B cell (primary cell): ENCODE data around the gene AMBRA1.

Experiments used
- CTCF ChIP-seq: fragments of 200-600 bp; IDR thresholded peaks from one replicate; pipeline ENCODE4 v1.8.0; 2022; ENCODE audit warnings: antibody characterized with exemption, mild to moderate bottlenecking
- EZH2 ChIP-seq: IDR thresholded peaks from 2 replicates; pipeline ENCODE4 v1.6.1; 2012; ENCODE audit warnings: borderline replicate concordance, low read depth, mild to moderate bottlenecking, moderate library complexity, low read length; ENCODE audit not compliant: insufficient read depth, poor library complexity, severe bottlenecking

- TF ChIP-seq CTCF (no peak), EZH2 (no peak)
Measured at GRCh38 chr11:46348566-46349401, 245.0 kb downstream of the AMBRA1 start.
